HCT116 (cell line): ENCODE measurements around the gene ANAPC7. TPM values are rescaled to one million over a fixed set of nuclear protein-coding genes. Genes with fewer than 3 reads are reported as not detected.

ENCODE experiments used
- ATAC-seq: fragments of 200-7000 bp; cut with Tn5 transposase; 2 replicates; pipeline ENCODE4 v1.9.1; 2020; ENCODE audit warnings: mild to moderate bottlenecking, moderate library complexity
- BruUV-seq: library from RNA; stranded (reverse); fragments of 400-500 nt; replicated peaks from 2 replicates; lab custom pipeline; 2021; lab: Mats Ljungman, UMichigan
- CTCF ChIA-PET: fragments of 300-600 bp; sonication (Branson Sonifier 250); formaldehyde crosslinking; loops from one replicate; lab custom pipeline; 2021; ENCODE audit warnings: antibody characterized with exemption; lab: Charles Lee
- POLR2A ChIA-PET: fragments of 300-600, 350-600 bp; sonication (Branson Sonifier 250); formaldehyde crosslinking; loops from one replicate; lab custom pipeline; 2021; ENCODE audit warnings: antibody characterized with exemption; lab: Charles Lee
- RAD21 ChIA-PET, 2 experiments: fragments of 300-600 bp; sonication (Branson Sonifier 250); formaldehyde crosslinking; loops; one replicate each; lab custom pipeline; 2023; ENCODE audit warnings: low total read pairs in 2 of 2; ENCODE audit not compliant: uncharacterized antibody in 2 of 2, unreplicated experiment in 2 of 2, low non-redundant PET in 1 of 2; lab: Charles Lee
- DNase-seq: peaks from one replicate; pipeline ENCODE4 v3.0.0-alpha.2; 2010; ENCODE audit warnings: low read depth, low spot score
- H2AFZ ChIP-seq: fragments of 200-600 bp; shearing (Covaris generic), sonication (generic); 2 replicates; pipeline ENCODE4 v1.6.1; 2017; ENCODE audit warnings: low read depth, mixed run types, mixed read lengths, antibody characterized with exemption, low read length; ENCODE audit not compliant: poor library complexity, severe bottlenecking
- H3K27ac ChIP-seq: 2 replicates; pipeline ENCODE4 v1.5.1; 2012; ENCODE audit warnings: low read depth, low read length
- H3K27me3 ChIP-seq: fragments of 200-600 bp; sonication (generic); 2 replicates; pipeline ENCODE4 v1.6.1; 2016; ENCODE audit warnings: mixed run types, low read length, mixed read lengths; ENCODE audit not compliant: insufficient read depth
- H3K36me3 ChIP-seq, 2 experiments: fragments of 200-500 bp in 1 of 2; fragments of 200-600 bp in 1 of 2; sonication (Bioruptor generic) in 1 of 2; sonication (generic) in 1 of 2; 2 replicates each; pipeline versions ENCODE4 v1.5.1 to v1.6.1; 2014 to 2016; ENCODE audit warnings: low read length in 2 of 2, inconsistent platforms in 1 of 2, mixed read lengths in 1 of 2, mixed run types in 1 of 2; ENCODE audit not compliant: insufficient read depth in 2 of 2, control insufficient read depth in 1 of 2
- H3K4me1 ChIP-seq, 2 experiments: fragments of 200-600 bp in 1 of 2; sonication (generic) in 1 of 2; 2 replicates each; pipeline versions ENCODE4 v1.5.1 to v1.6.1; 2012 to 2017; ENCODE audit warnings: low read length in 2 of 2, inconsistent platforms in 1 of 2, mild to moderate bottlenecking in 1 of 2, mixed read lengths in 1 of 2, mixed run types in 1 of 2, moderate library complexity in 1 of 2; ENCODE audit not compliant: insufficient read depth in 2 of 2, control insufficient read depth in 1 of 2
- H3K4me2 ChIP-seq: fragments of 200-600 bp; sonication (generic); 2 replicates; pipeline ENCODE4 v1.6.1; 2017; ENCODE audit warnings: mixed run types, low read length, mixed read lengths
- H3K4me3 ChIP-seq, 2 experiments: fragments of 200-600 bp in 1 of 2; sonication (generic) in 1 of 2; replicated peaks in 1 of 2; 2 replicates each; pipeline ENCODE4 v1.5.1; 2011 to 2016; ENCODE audit warnings: low read length in 2 of 2, control low read depth in 1 of 2, low read depth in 1 of 2, mild to moderate bottlenecking in 1 of 2, mixed read lengths in 1 of 2, mixed run types in 1 of 2
- H3K79me2 ChIP-seq: fragments of 200-600 bp; sonication (generic); 2 replicates; pipeline ENCODE4 v1.6.1; 2017; ENCODE audit warnings: mild to moderate bottlenecking, mixed run types, low read length, moderate library complexity, mixed read lengths; ENCODE audit not compliant: insufficient read depth
- H3K9ac ChIP-seq: fragments of 200-600 bp; sonication (generic); 2 replicates; pipeline ENCODE4 v1.6.1; 2016; ENCODE audit warnings: low read length, mixed read lengths
- H3K9me2 ChIP-seq: fragments of 200-600 bp; sonication (generic), shearing (Covaris generic); 2 replicates; pipeline ENCODE4 v1.6.1; 2017; ENCODE audit warnings: mixed run types, mild to moderate bottlenecking, moderate library complexity; ENCODE audit not compliant: insufficient read depth
- H3K9me3 ChIP-seq, 2 experiments: fragments of 200-500 bp in 1 of 2; fragments of 200-600 bp in 1 of 2; sonication (Bioruptor generic) in 1 of 2; sonication (generic) in 1 of 2; 2 replicates each; pipeline ENCODE4 v1.6.1; 2014 to 2017; ENCODE audit warnings: low read length in 2 of 2, mixed read lengths in 2 of 2, inconsistent platforms in 1 of 2, low read depth in 1 of 2, mild to moderate bottlenecking in 1 of 2, mixed run types in 1 of 2, moderate library complexity in 1 of 2; ENCODE audit not compliant: control insufficient read depth in 1 of 2, insufficient read depth in 1 of 2
- H4K20me1 ChIP-seq: fragments of 200-600 bp; sonication (generic), shearing (Covaris generic); 2 replicates; pipeline ENCODE4 v1.6.1; 2017; ENCODE audit warnings: mixed run types, mild to moderate bottlenecking, moderate library complexity; ENCODE audit not compliant: insufficient read depth
- CBX3 ChIP-seq: IDR thresholded peaks from 2 replicates; pipeline ENCODE4 v1.6.1; 2012; ENCODE audit warnings: low read depth
- CEBPB ChIP-seq: IDR thresholded peaks from 2 replicates; pipeline ENCODE4 v1.6.1; 2012; ENCODE audit warnings: low read depth
- CTCF ChIP-seq, 3 experiments: fragments of 200-600 bp in 1 of 3; sonication (generic) in 1 of 3; IDR thresholded peaks in 2 of 3; conservative IDR thresholded peaks in 1 of 3; 2 replicates each; pipeline ENCODE4 v1.5.1; 2012 to 2017; ENCODE audit warnings: low read depth in 2 of 3, low read length in 2 of 3, antibody characterized with exemption in 1 of 3, borderline replicate concordance in 1 of 3, control low read depth in 1 of 3, mild to moderate bottlenecking in 1 of 3, mixed read lengths in 1 of 3, mixed run types in 1 of 3, moderate library complexity in 1 of 3; ENCODE audit not compliant: insufficient read depth in 1 of 3
- EGR1 ChIP-seq: IDR thresholded peaks from 2 replicates; pipeline ENCODE4 v1.6.1; 2012; ENCODE audit warnings: low read depth
- ELF1 ChIP-seq: IDR thresholded peaks from 2 replicates; pipeline ENCODE4 v1.6.1; 2012; ENCODE audit warnings: low read depth, borderline replicate concordance
- EZH2phosphoT487 ChIP-seq: fragments of 200-600 bp; IDR thresholded peaks from 2 replicates; pipeline ENCODE4 v1.6.1; 2018; ENCODE audit warnings: antibody characterized with exemption, borderline replicate concordance
- FOSL1 ChIP-seq: IDR thresholded peaks from 2 replicates; pipeline ENCODE4 v1.6.1; 2012; ENCODE audit warnings: low read depth
- MAX ChIP-seq: IDR thresholded peaks from 2 replicates; pipeline ENCODE4 v1.6.1; 2012
- POLR2A ChIP-seq: IDR thresholded peaks from 2 replicates; pipeline ENCODE4 v1.7.0; 2011; ENCODE audit warnings: borderline replicate concordance; ENCODE audit not compliant: insufficient read depth, insufficient read length; ENCODE audit errors: extremely low read depth
- POLR2AphosphoS5 ChIP-seq: IDR thresholded peaks from 2 replicates; pipeline ENCODE4 v1.6.1; 2011; ENCODE audit warnings: mild to moderate bottlenecking, low read depth, low read length, moderate library complexity
- RAD21 ChIP-seq: IDR thresholded peaks from 2 replicates; pipeline ENCODE4 v1.6.1; 2012; ENCODE audit warnings: low read depth, mild to moderate bottlenecking
- REST ChIP-seq: IDR thresholded peaks from 2 replicates; pipeline ENCODE4 v1.6.1; 2012; ENCODE audit warnings: low read depth
- TCF7L2 ChIP-seq: IDR thresholded peaks from 2 replicates; pipeline ENCODE4 v1.7.0; 2011; ENCODE audit warnings: borderline replicate concordance, inconsistent platforms; ENCODE audit not compliant: insufficient read depth, insufficient read length; ENCODE audit errors: extremely low read depth
- YY1 ChIP-seq: IDR thresholded peaks from 2 replicates; pipeline ENCODE4 v1.6.1; 2011; ENCODE audit warnings: low read length, low read depth, moderate library complexity, mild to moderate bottlenecking; ENCODE audit not compliant: insufficient replicate concordance; ENCODE audit errors: extremely low read depth
- ZFX ChIP-seq: fragments of 450-650 bp; IDR thresholded peaks from 2 replicates; pipeline ENCODE4 v1.6.1; 2017
- ZNF274 ChIP-seq: fragments of 200-500 bp; sonication (Bioruptor generic); IDR thresholded peaks from 2 replicates; pipeline ENCODE4 v1.6.1; 2014; ENCODE audit warnings: mild to moderate bottlenecking, low read depth, low read length, inconsistent platforms
- intact Hi-C: fragments of 100-400 bp; cut with micrococcal nuclease; formaldehyde crosslinking; loops from 2 replicates; pipeline ENCODE4 v1.10.0; 2022
- total RNA-seq: library from RNA; stranded (reverse); gene quantifications from one replicate; pipeline ENCODE4 v1.2.1, GENCODE V29; 2021; ENCODE audit not compliant: unreplicated experiment
- TF ChIP-seq, protein P1 (sequence below): IDR thresholded peaks from 2 replicates; pipeline ENCODE4 v1.6.1; 2012

The ANAPC7 gene
- total RNA-seq, 1 experiment from 2014 or later, result 55.9 TPM

DNA sequence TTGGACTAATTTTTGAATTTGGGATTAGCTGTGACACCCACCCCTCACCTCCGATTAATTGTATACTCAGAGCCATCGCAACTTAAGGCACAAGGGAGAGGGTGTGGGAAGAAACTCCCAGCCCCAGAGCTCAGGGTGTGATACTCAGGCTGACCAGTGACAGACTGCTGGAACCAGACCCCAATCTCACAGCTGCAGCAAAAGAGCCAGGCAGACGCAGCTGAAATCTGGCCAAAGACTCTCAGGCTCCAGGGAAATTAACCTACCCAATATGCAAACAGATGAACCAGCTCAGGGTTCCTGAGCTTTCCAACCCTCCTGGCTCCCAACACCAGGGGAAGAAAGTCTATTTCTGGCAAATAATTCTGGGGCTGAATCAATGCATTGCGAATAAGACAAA, 30.5 kb downstream of the ANAPC7 start (continued):
- TF ChIP-seq YY1, result no peak
- TF ChIP-seq CBX3, result no peak
- no peak for TF ChIP-seq ELF1
- TF ChIP-seq, protein P1, sequence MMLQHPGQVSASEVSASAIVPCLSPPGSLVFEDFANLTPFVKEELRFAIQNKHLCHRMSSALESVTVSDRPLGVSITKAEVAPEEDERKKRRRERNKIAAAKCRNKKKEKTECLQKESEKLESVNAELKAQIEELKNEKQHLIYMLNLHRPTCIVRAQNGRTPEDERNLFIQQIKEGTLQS, result no peak
- no peak for TF ChIP-seq FOSL1
- TF ChIP-seq RAD21, result no peak

- H3K79me2 ChIP-seq, result peaks cover 11% of the 10 kb centered on the region; the same call in 1 of the 2 replicates
- intact Hi-C loops, result no loop called here
- no peak overlapping the region for H2AFZ ChIP-seq
- ChIA-PET POLR2A (no interaction called here), CTCF (no interaction called here), RAD21 (no interaction called here)
- TF ChIP-seq CEBPB, result no peak
- TF ChIP-seq TCF7L2, result no peak
- no peak for TF ChIP-seq CTCF (IDR thresholded peaks at IDR 0.05 in 2 of 3, conservative IDR thresholded peaks at IDR 0.05 in 1 of 3; ENCODE audit: borderline replicate concordance in 1 of 3, insufficient read depth in 1 of 3, low read depth in 2 of 3, low read length in 2 of 3)
- TF ChIP-seq POLR2AphosphoS5, result no peak
- no peak for TF ChIP-seq FOSL1
- TF ChIP-seq MAX, result no peak
- no peak for TF ChIP-seq ELF1
- no peak for TF ChIP-seq CBX3
- TF ChIP-seq EGR1, result no peak
- no peak for TF ChIP-seq REST
- TF ChIP-seq, protein P1, result no peak
- TF ChIP-seq POLR2A, result no peak
- no peak for TF ChIP-seq ZNF274
- no peak for TF ChIP-seq EZH2phosphoT487
- TF ChIP-seq ZFX, result no peak
- no peaks in the 10 kb centered on the region for H3K4me1 ChIP-seq
- no peak overlapping the region for H3K9ac ChIP-seq
- no peak overlapping the region for H3K4me3 ChIP-seq
- no peaks in the 10 kb centered on the region for H3K9me2 ChIP-seq
- H4K20me1 ChIP-seq, result no peaks in the 10 kb centered on the region
- ATAC-seq (no peak), DNase-seq (no peak)
- no peak overlapping the region for H3K4me2 ChIP-seq
- H3K27ac ChIP-seq, result no peak overlapping the region
- H3K27me3 ChIP-seq, result no peaks in the 10 kb centered on the region
- no TSS peak for BruUV-seq
- H3K9me3 ChIP-seq, result no peaks in the 10 kb centered on the region
- H3K36me3 ChIP-seq, result peaks cover 33 to 36% of the 10 kb centered on the region in 2 experiments; a peak in 3 of 4 replicates
Measured at GRCh38 chr12:110372056-110372425, 31.5 kb downstream of the ANAPC7 start.
